ENCODE data around the gene ZNF655. TPM values are rescaled to one million over a fixed set of nuclear protein-coding genes. Genes with fewer than 3 reads are reported as not detected.
"Not testable (repeated sequence)": the region's sequence is repeated elsewhere in the genome, so short reads cannot be mapped to it uniquely, and the experiment has no call there.

The ZNF655 gene
- total RNA-seq, 1 donor from 2014 or later: 59.7 TPM

DNA sequence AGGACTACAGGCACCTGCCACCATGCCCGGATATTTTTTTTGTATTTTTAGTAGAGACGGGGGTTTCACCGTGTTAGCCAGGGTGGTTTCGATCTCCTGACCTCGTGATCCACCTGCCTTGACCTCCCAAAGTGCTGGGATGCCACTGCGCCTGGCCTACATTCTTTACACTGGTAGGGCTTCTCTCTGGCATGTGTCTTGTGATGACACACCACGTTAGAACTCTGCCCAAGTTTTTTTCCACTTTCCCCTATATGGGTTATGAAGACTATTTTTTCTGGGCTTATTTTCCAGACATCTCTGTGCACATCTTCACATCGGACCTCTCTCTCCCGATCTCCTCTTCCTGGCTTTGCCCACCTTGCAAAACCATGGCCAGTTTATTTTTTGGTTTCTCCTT lies 17.2 kb upstream of the ZNF655 start:
- no peaks in the 10 kb centered on the region for H3K36me3 ChIP-seq (ENCODE audit: insufficient read depth, low read length)
- H3K27ac ChIP-seq (ENCODE audit: low read depth, low read length): no peak overlapping the region
- H3K9me3 ChIP-seq (ENCODE audit: insufficient read depth, low read depth, low read length): peaks cover 11% of the 10 kb centered on the region
- H3K9ac ChIP-seq (ENCODE audit: low read length): no peak overlapping the region
- H3K9me3 Mint-ChIP-seq (ENCODE audit: unreplicated experiment): peaks cover 28% of the 10 kb centered on the region
- no peaks in the 10 kb centered on the region for H4K20me1 ChIP-seq (ENCODE audit: insufficient read depth, low read length)
- peaks cover 1% of the 10 kb centered on the region for H3K4me1 Mint-ChIP-seq (ENCODE audit: low read depth, unreplicated experiment)
- DNase-seq (ENCODE audit: low read depth): no peak
- no peaks in the 10 kb centered on the region for H3K79me2 ChIP-seq (ENCODE audit: insufficient read depth, low read length)
- H3K27ac Mint-ChIP-seq (ENCODE audit: unreplicated experiment): no peak overlapping the region
- peaks cover 29% of the 10 kb centered on the region for H3K36me3 Mint-ChIP-seq (ENCODE audit: low read depth, unreplicated experiment)
- H3K4me2 ChIP-seq (ENCODE audit: low read length): no peak overlapping the region
- no peaks in the 10 kb centered on the region for H3K27me3 Mint-ChIP-seq (ENCODE audit: low read depth, unreplicated experiment)
- no peaks in the 10 kb centered on the region for H3K27me3 ChIP-seq (ENCODE audit: insufficient read depth, low read length)
- TF ChIP-seq EZH2 (IDR thresholded peaks at IDR 0.05; ENCODE audit: insufficient read depth, low read length): no peak
- TF ChIP-seq, protein P1, sequence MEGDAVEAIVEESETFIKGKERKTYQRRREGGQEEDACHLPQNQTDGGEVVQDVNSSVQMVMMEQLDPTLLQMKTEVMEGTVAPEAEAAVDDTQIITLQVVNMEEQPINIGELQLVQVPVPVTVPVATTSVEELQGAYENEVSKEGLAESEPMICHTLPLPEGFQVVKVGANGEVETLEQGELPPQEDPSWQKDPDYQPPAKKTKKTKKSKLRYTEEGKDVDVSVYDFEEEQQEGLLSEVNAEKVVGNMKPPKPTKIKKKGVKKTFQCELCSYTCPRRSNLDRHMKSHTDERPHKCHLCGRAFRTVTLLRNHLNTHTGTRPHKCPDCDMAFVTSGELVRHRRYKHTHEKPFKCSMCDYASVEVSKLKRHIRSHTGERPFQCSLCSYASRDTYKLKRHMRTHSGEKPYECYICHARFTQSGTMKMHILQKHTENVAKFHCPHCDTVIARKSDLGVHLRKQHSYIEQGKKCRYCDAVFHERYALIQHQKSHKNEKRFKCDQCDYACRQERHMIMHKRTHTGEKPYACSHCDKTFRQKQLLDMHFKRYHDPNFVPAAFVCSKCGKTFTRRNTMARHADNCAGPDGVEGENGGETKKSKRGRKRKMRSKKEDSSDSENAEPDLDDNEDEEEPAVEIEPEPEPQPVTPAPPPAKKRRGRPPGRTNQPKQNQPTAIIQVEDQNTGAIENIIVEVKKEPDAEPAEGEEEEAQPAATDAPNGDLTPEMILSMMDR (IDR thresholded peaks at IDR 0.05; ENCODE audit: insufficient read depth, low read depth, low read length): no peak
- no peak overlapping the region for H2AFZ ChIP-seq (ENCODE audit: low read depth, low read length)
- no peak for FAIRE-seq
- H3K4me3 Mint-ChIP-seq (ENCODE audit: unreplicated experiment): no peak overlapping the region
- no peaks in the 10 kb centered on the region for H3K4me1 ChIP-seq (ENCODE audit: insufficient read depth, low read length)
- H3K4me3 ChIP-seq (ENCODE audit: insufficient read depth, low read depth, low read length): no peak overlapping the region

DNA sequence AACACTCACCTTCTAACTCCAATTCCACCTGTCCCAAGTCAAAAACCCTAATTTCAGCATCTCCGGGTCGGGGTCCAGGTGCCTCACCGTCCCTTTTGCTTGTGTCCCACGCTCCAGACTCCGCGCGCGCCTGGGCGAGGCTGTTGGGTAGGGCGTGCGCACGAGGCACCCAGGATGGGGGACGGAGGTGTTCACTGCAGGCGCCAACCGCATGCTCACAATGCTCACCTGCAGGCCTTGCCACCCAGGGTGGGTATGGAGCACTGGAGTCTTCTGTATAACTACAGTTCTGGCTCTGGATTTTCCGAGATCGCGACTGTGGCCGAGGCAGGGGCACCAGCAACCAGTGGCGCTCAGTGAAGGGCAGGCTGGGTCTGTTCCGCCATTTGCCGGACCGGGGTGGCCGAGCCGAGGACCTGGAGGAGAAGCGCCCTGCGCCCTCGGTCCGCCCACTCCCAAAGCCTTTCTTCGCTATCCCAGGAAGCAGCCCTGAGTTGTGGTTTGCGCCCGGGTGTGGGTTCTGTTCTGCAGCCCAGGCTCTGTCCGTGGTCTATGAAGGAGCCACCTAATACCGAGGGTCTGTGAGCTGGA lies 15.3 kb upstream of the ZNF655 start:
- Mint-ChIP-seq H3K4me1 (ENCODE audit: low read depth, unreplicated experiment) (peaks cover 1% of the 10 kb centered on the region), H3K27ac (ENCODE audit: unreplicated experiment) (no peak overlapping the region), H3K4me3 (ENCODE audit: unreplicated experiment) (no peak overlapping the region), H3K9me3 (ENCODE audit: unreplicated experiment) (peaks cover 23% of the 10 kb centered on the region), H3K36me3 (ENCODE audit: low read depth, unreplicated experiment) (peaks cover 34% of the 10 kb centered on the region), H3K27me3 (ENCODE audit: low read depth, unreplicated experiment) (no peaks in the 10 kb centered on the region)
- Histone ChIP-seq H3K27me3 (ENCODE audit: insufficient read depth, low read length) (no peaks in the 10 kb centered on the region), H3K4me2 (ENCODE audit: low read length) (no peak overlapping the region), H4K20me1 (ENCODE audit: insufficient read depth, low read length) (no peaks in the 10 kb centered on the region), H3K27ac (ENCODE audit: low read depth, low read length) (no peak overlapping the region), H3K4me1 (ENCODE audit: insufficient read depth, low read length) (no peaks in the 10 kb centered on the region), H3K9me3 (ENCODE audit: insufficient read depth, low read depth, low read length) (peaks cover 11% of the 10 kb centered on the region), H3K79me2 (ENCODE audit: insufficient read depth, low read length) (no peaks in the 10 kb centered on the region), H3K9ac (ENCODE audit: low read length) (no peak overlapping the region), H2AFZ (ENCODE audit: low read depth, low read length) (no peak overlapping the region), H3K36me3 (ENCODE audit: insufficient read depth, low read length) (peaks cover 12% of the 10 kb centered on the region), H3K4me3 (ENCODE audit: insufficient read depth, low read depth, low read length) (no peak overlapping the region)
- TF ChIP-seq, protein P1 (IDR thresholded peaks at IDR 0.05; ENCODE audit: insufficient read depth, low read depth, low read length): no peak
- TF ChIP-seq EZH2 (IDR thresholded peaks at IDR 0.05; ENCODE audit: insufficient read depth, low read length): no peak
- FAIRE-seq (no peak), DNase-seq (ENCODE audit: low read depth) (no peak)

DNA sequence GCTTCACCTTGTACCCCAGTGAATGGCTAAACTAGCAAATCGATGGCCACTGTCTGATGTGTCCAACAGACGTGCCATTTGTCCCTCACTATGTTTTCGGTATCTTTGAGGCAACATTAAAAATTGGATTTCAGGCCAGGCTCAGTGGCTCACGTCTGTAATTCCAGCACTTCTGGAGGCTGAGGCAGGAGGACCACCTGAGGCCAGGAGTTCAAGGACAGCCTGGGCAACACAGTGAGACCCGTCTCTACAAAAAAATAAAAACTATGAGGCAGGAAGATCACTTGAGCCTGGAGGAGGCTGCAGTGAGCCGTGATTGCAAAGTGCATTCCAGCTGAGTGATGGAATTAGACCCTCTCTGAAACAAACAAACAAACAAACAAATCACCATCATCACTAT lies 14.5 kb upstream of the ZNF655 start:
- H3K27me3 ChIP-seq (ENCODE audit: insufficient read depth, low read length): no peaks in the 10 kb centered on the region
- H2AFZ ChIP-seq (ENCODE audit: low read depth, low read length): no peak overlapping the region
- FAIRE-seq (no peak), DNase-seq (ENCODE audit: low read depth) (no peak)
- H3K4me3 ChIP-seq (ENCODE audit: insufficient read depth, low read depth, low read length): no peak overlapping the region
- peaks cover 1% of the 10 kb centered on the region for H3K4me1 Mint-ChIP-seq (ENCODE audit: low read depth, unreplicated experiment)
- peaks cover 35% of the 10 kb centered on the region for H3K36me3 Mint-ChIP-seq (ENCODE audit: low read depth, unreplicated experiment)
- no peaks in the 10 kb centered on the region for H3K4me1 ChIP-seq (ENCODE audit: insufficient read depth, low read length)
- peaks cover 12% of the 10 kb centered on the region for H3K36me3 ChIP-seq (ENCODE audit: insufficient read depth, low read length)
- H3K27ac Mint-ChIP-seq (ENCODE audit: unreplicated experiment): no peak overlapping the region
- H3K9ac ChIP-seq (ENCODE audit: low read length): no peak overlapping the region
- H3K27ac ChIP-seq (ENCODE audit: low read depth, low read length): no peak overlapping the region
- H4K20me1 ChIP-seq (ENCODE audit: insufficient read depth, low read length): no peaks in the 10 kb centered on the region
- H3K4me2 ChIP-seq (ENCODE audit: low read length): no peak overlapping the region
- no peaks in the 10 kb centered on the region for H3K27me3 Mint-ChIP-seq (ENCODE audit: low read depth, unreplicated experiment)
- H3K9me3 ChIP-seq (ENCODE audit: insufficient read depth, low read depth, low read length): peaks cover 11% of the 10 kb centered on the region
- peaks cover 20% of the 10 kb centered on the region for H3K9me3 Mint-ChIP-seq (ENCODE audit: unreplicated experiment)
- no peak for TF ChIP-seq EZH2 (IDR thresholded peaks at IDR 0.05; ENCODE audit: insufficient read depth, low read length)
- TF ChIP-seq, protein P1 (IDR thresholded peaks at IDR 0.05; ENCODE audit: insufficient read depth, low read depth, low read length): no peak
- H3K79me2 ChIP-seq (ENCODE audit: insufficient read depth, low read length): no peaks in the 10 kb centered on the region
- no peak overlapping the region for H3K4me3 Mint-ChIP-seq (ENCODE audit: unreplicated experiment)

DNA sequence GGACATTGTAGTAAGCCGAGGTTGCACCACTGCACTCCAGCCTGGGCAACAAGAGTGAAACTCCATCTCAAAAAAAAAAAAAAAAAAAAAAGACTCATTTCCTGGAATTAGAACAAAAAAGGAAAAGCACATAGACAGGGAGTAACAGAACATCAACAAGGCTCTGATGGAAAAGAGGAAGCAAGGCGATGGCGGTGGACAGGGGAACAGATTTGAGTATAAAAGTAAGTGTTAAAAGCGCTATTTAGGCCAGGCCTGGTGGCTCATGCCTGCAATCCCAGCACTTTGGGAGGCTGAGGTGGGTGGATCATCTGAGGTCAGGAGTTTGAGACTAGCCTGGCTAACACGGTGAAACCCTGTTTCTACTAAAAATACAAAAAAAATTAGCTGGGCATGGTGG lies 13.1 kb upstream of the ZNF655 start:
- H3K27me3 Mint-ChIP-seq (ENCODE audit: low read depth, unreplicated experiment); DNase-seq (ENCODE audit: low read depth); H3K27ac Mint-ChIP-seq (ENCODE audit: unreplicated experiment); H3K9ac ChIP-seq (ENCODE audit: low read length); FAIRE-seq; H4K20me1 ChIP-seq (ENCODE audit: insufficient read depth, low read length); H3K4me2 ChIP-seq (ENCODE audit: low read length); H2AFZ ChIP-seq (ENCODE audit: low read depth, low read length); H3K4me1 ChIP-seq (ENCODE audit: insufficient read depth, low read length); H3K4me1 Mint-ChIP-seq (ENCODE audit: low read depth, unreplicated experiment); H3K4me3 ChIP-seq (ENCODE audit: insufficient read depth, low read depth, low read length); H3K27ac ChIP-seq (ENCODE audit: low read depth, low read length); H3K27me3 ChIP-seq (ENCODE audit: insufficient read depth, low read length); H3K79me2 ChIP-seq (ENCODE audit: insufficient read depth, low read length); H3K9me3 ChIP-seq (ENCODE audit: insufficient read depth, low read depth, low read length); H3K4me3 Mint-ChIP-seq (ENCODE audit: unreplicated experiment): not testable (repeated sequence)
- peaks cover 19% of the 10 kb centered on the region for H3K9me3 Mint-ChIP-seq (ENCODE audit: unreplicated experiment)
- peaks cover 12% of the 10 kb centered on the region for H3K36me3 ChIP-seq (ENCODE audit: insufficient read depth, low read length)
- peaks cover 33% of the 10 kb centered on the region for H3K36me3 Mint-ChIP-seq (ENCODE audit: low read depth, unreplicated experiment)
